Measurements from ENCODE around the gene FOXP1. TPM values are rescaled to one million over a fixed set of nuclear protein-coding genes. Genes with fewer than 3 reads are reported as not detected.

Gene FOXP1
- total RNA-seq, 1 donor from 2014 or later: 110 TPM

- Mint-ChIP-seq H3K36me3 (ENCODE audit: low read depth) (peaks cover 5% of the 10 kb centered on the region), H3K4me1 (peaks cover 5% of the 10 kb centered on the region), H3K9me3 (peaks cover 6% of the 10 kb centered on the region), H3K27ac (no peak overlapping the region), H3K4me3 (no peak overlapping the region), H3K27me3 (peaks cover 2% of the 10 kb centered on the region)
- DNase-seq: no peak
- intact Hi-C loops (cut with micrococcal nuclease): no loop called here
Observed at GRCh38 chr3:71214016-71214415, 369.5 kb downstream of the FOXP1 start.

GRCh38 chr3:71211083-71211482 is 372.4 kb downstream of the FOXP1 start:
- DNase-seq: no peak
- no peak overlapping the region for H3K4me3 Mint-ChIP-seq
- intact Hi-C loops (cut with micrococcal nuclease): no loop called here
- peaks cover 7% of the 10 kb centered on the region for H3K4me1 Mint-ChIP-seq
- peaks cover 2% of the 10 kb centered on the region for H3K27me3 Mint-ChIP-seq
- H3K9me3 Mint-ChIP-seq: peaks cover 4% of the 10 kb centered on the region
- no peak overlapping the region for H3K27ac Mint-ChIP-seq
- peaks cover 1% of the 10 kb centered on the region for H3K36me3 Mint-ChIP-seq (ENCODE audit: low read depth)

DNA sequence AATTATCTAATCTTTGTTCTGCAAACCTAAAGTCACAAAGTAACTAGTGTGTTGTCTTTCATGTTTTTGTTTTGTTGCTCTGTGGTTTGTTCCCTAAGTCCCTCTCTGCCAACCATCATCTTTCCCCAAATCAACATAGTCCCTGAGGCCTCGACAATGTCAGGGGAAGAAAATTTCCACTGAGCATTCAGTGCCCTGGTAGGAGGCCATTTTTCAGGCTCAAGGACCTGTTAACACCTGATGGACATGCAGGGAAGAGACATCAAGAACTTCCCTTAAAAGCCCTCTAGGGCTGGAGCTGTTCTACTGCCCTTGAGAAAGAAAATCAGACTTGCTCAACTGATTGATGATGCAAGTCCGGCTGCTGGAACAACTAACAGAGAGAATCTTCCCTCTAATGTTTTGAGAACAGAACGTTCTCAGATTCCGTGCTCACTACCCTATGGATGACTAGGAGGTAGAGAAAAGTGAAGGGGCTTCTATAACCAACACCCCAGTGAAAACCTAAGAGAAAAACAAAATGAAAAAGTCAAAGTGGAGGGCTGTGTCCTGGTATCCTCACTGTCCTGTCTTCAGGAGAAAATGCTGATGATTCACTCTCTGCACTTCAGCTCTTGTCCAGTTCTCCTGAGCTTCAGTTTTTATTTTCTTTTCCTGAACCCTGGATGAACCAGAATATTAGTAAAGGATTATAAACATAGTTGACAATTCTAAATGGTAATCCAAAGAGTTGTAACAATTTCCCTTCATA is 373.1 kb downstream of the FOXP1 start:
- H3K4me1 Mint-ChIP-seq: peaks cover 7% of the 10 kb centered on the region
- no peak overlapping the region for H3K4me3 Mint-ChIP-seq

GRCh38 chr3:71208211-71209095 is 375.1 kb downstream of the FOXP1 start:
- Mint-ChIP-seq H3K27ac (no peak overlapping the region), H3K27me3 (peaks cover 2% of the 10 kb centered on the region), H3K4me1 (peaks cover 13% of the 10 kb centered on the region), H3K9me3 (peaks cover 11% of the 10 kb centered on the region), H3K36me3 (ENCODE audit: low read depth) (no peaks in the 10 kb centered on the region), H3K4me3 (no peak overlapping the region)
- no peak for DNase-seq
- intact Hi-C loops (cut with micrococcal nuclease): no loop called here

More for the DNA sequence above, 373.1 kb downstream of the FOXP1 start:
- Mint-ChIP-seq H3K27ac (no peak overlapping the region), H3K27me3 (peaks cover under 1% of the 10 kb centered on the region), H3K9me3 (peaks cover 4% of the 10 kb centered on the region), H3K36me3 (ENCODE audit: low read depth) (peaks cover 1% of the 10 kb centered on the region)
- intact Hi-C loops (cut with micrococcal nuclease): no loop called here
- DNase-seq: no peak

GRCh38 chr3:71207632-71208031 is 375.9 kb downstream of the FOXP1 start:
- Mint-ChIP-seq H3K4me1 (peaks cover 17% of the 10 kb centered on the region), H3K27me3 (peaks cover 2% of the 10 kb centered on the region), H3K4me3 (no peak overlapping the region), H3K36me3 (ENCODE audit: low read depth) (no peaks in the 10 kb centered on the region), H3K9me3 (peaks cover 11% of the 10 kb centered on the region), H3K27ac (no peak overlapping the region)
- intact Hi-C loops (cut with micrococcal nuclease): no loop called here
- DNase-seq: no peak

DNA sequence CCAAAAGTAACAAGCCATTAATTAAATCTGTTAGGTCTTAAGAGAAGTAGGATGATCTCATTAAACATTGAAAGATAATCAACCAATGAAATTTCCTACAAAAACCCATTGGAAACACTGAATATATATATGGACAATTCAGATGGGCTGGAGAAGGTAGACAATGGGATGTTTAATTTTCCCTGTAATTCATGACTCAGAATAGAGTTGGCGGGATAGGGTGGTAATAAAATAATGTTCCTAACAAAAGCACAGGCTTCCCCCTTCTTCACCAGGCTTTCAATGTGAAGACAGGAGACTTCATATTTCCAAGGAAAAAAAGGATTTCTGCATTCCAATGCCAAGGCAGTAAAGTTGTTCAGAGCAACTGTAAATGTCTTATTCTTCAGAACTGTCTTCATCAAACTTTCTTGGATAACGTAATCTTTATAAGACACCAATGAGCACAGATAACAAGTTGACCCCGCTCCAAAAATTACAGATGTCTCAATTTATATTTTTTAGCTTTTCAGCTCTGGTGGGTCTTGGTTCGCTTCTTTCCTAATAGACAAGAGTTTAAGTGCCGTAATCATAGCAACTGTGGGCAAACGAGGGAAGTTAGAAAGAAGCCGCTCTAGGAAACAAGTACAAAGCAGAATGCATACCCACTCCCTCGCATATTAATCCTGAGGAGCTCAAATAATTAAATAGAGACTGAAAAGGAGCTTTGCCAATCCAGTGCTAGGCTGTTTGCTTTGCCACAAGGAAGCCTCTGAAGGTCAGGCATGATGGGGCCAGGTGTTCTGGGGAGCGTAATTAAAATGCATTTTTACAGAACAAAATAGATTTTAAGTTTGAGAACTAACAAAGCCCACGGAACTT is 377.0 kb downstream of the FOXP1 start:
- Mint-ChIP-seq H3K27me3 (peaks cover 2% of the 10 kb centered on the region), H3K4me1 (peaks cover 18% of the 10 kb centered on the region), H3K36me3 (ENCODE audit: low read depth) (no peaks in the 10 kb centered on the region), H3K9me3 (peaks cover 7% of the 10 kb centered on the region), H3K4me3 (no peak overlapping the region), H3K27ac (no peak overlapping the region)
- DNase-seq: no peak
- intact Hi-C loops (cut with micrococcal nuclease): no loop called here

GRCh38 chr3:71203727-71204488 is 379.6 kb downstream of the FOXP1 start:
- Mint-ChIP-seq H3K4me1 (peaks cover 15% of the 10 kb centered on the region), H3K9me3 (peaks cover 7% of the 10 kb centered on the region), H3K4me3 (no peak overlapping the region), H3K27me3 (peaks cover 2% of the 10 kb centered on the region), H3K27ac (no peak overlapping the region), H3K36me3 (ENCODE audit: low read depth) (no peaks in the 10 kb centered on the region)
- intact Hi-C loops (cut with micrococcal nuclease): loop anchor here (1.0 kb wide), 1 partner anchor 9 kb away; no protein-coding TSS in a partner anchor
- no peak for DNase-seq

DNA sequence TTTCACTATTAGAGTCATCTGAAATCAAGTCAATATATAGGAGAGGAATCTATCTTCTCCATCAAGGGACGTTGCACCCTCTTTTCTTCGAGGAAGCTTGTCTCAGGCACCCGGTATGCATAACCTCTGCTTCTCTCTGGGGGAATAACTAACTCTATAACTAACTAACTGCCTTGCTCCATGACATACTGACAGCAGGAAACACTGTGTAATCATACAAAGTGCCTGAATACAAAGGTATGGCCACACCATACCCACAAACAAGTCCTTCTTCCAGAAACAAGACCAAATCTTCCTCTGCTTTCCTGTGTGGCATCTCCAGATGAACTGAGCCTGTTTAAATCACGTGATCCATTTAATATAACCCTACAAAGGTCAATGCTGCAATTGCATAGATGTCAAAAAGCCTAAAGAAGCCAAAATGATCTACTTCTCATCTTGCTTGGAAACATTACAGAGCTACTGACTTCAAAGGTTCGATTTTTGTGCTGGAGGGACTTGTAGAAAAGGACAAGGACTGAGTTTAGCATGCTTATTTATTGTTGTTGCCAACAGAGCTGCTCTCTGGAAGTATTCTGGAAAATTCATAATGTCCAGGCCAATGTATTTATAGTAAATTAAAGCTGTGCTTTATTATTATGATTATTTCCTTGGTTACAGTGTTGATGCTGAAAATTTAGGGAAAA is 380.5 kb downstream of the FOXP1 start:
- intact Hi-C loops (cut with micrococcal nuclease): no loop called here
- H3K27ac Mint-ChIP-seq: no peak overlapping the region
- H3K4me3 Mint-ChIP-seq: no peak overlapping the region
- peaks cover 7% of the 10 kb centered on the region for H3K9me3 Mint-ChIP-seq
- no peaks in the 10 kb centered on the region for H3K36me3 Mint-ChIP-seq (ENCODE audit: low read depth)
- DNase-seq: no peak
- peaks cover 11% of the 10 kb centered on the region for H3K4me1 Mint-ChIP-seq
- peaks cover 2% of the 10 kb centered on the region for H3K27me3 Mint-ChIP-seq

GRCh38 chr3:71201939-71202338 is 381.6 kb downstream of the FOXP1 start:
- H3K4me1 Mint-ChIP-seq: peaks cover 13% of the 10 kb centered on the region
- intact Hi-C loops (cut with micrococcal nuclease): no loop called here

DNA sequence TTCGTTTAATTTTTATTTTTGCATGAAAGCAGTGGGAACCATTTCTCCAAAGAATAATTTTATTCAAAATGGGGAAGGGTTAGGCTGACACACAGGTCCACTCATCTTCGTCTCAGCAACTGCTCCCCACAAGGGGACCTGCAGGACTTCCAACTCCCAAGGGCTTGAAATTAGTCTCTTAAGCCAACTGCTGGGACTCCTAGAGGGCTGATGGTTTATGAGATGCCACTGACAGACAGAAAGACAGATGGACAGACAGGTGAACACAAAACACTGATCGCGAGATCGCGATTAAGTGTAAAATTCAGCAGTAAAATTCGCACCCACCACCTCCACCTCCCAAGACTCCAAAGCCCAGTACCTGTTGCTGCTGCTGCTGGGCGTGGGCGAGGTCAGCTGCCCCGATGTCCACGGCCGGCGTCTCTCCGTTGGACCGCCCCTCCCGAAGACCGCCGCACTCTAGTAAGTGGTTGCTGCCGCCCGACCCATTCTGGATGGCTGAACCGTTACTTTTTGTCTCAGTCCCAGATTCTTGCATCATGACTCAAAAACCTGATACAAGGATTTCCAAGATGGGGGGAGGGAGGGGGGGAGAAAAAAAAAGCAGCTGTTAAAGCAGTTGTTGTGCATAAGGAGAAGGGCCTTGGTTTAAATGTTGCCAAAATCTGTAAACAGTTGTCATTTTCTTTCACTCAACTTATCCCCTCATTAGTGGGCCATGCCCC is 385.5 kb downstream of the FOXP1 start:
- Mint-ChIP-seq H3K36me3 (ENCODE audit: low read depth) (peaks cover 7% of the 10 kb centered on the region), H3K4me3 (no peak overlapping the region), H3K27me3 (no peaks in the 10 kb centered on the region), H3K27ac (no peak overlapping the region), H3K4me1 (peaks cover 19% of the 10 kb centered on the region), H3K9me3 (peaks cover 4% of the 10 kb centered on the region)
- intact Hi-C loops (cut with micrococcal nuclease): no loop called here
- DNase-seq: no peak

More at GRCh38 chr3:71201939-71202338, 381.6 kb downstream of the FOXP1 start:
- no peak overlapping the region for H3K27ac Mint-ChIP-seq
- peaks cover 4% of the 10 kb centered on the region for H3K36me3 Mint-ChIP-seq (ENCODE audit: low read depth)
- H3K9me3 Mint-ChIP-seq: peaks cover 7% of the 10 kb centered on the region
- DNase-seq: no peak
- H3K4me3 Mint-ChIP-seq: no peak overlapping the region
- peaks cover 2% of the 10 kb centered on the region for H3K27me3 Mint-ChIP-seq

- peaks cover 7% of the 10 kb centered on the region for H3K36me3 Mint-ChIP-seq (ENCODE audit: low read depth)
- no peak for DNase-seq
- H3K4me1 Mint-ChIP-seq: peaks cover 25% of the 10 kb centered on the region
- H3K4me3 Mint-ChIP-seq: no peak overlapping the region
- intact Hi-C loops (cut with micrococcal nuclease): loop anchor here (1.0 kb wide), 1 partner anchor 9 kb away; no protein-coding TSS in a partner anchor
- H3K27ac Mint-ChIP-seq: no peak overlapping the region
- peaks cover 4% of the 10 kb centered on the region for H3K9me3 Mint-ChIP-seq
- H3K27me3 Mint-ChIP-seq: no peaks in the 10 kb centered on the region
Observed at GRCh38 chr3:71195492-71195891, 388.0 kb downstream of the FOXP1 start.

GRCh38 chr3:71194785-71195184 is 388.7 kb downstream of the FOXP1 start:
- peaks cover 29% of the 10 kb centered on the region for H3K4me1 Mint-ChIP-seq

More at GRCh38 chr3:71194785-71195184, 388.7 kb downstream of the FOXP1 start:
- Mint-ChIP-seq H3K9me3 (peaks cover 4% of the 10 kb centered on the region), H3K27me3 (no peaks in the 10 kb centered on the region), H3K4me3 (no peak overlapping the region), H3K27ac (no peak overlapping the region), H3K36me3 (ENCODE audit: low read depth) (peaks cover 7% of the 10 kb centered on the region)
- no peak for DNase-seq
- intact Hi-C loops (cut with micrococcal nuclease): loop anchor here (1.0 to 5.0 kb wide), 4 partner anchors 10 to 132 kb away; no protein-coding TSS in a partner anchor
